NT2/D1 (cell line): ENCODE results near the gene LCE2B.

Experiments
- DNase-seq: peaks from one replicate; pipeline ENCODE4 v3.0.0-alpha.2; 2011; ENCODE audit warnings: low read depth, low spot score
- H3K27me3 ChIP-seq: 2 replicates; pipeline ENCODE4 v1.6.0; 2011; ENCODE audit warnings: mild to moderate bottlenecking; ENCODE audit not compliant: insufficient read length, insufficient read depth
- H3K36me3 ChIP-seq: 2 replicates; pipeline ENCODE4 v1.6.1; 2011; ENCODE audit warnings: mild to moderate bottlenecking, low read length, mixed read lengths; ENCODE audit not compliant: insufficient read depth, insufficient read length
- H3K4me1 ChIP-seq: 2 replicates; pipeline ENCODE4 v1.5.1; 2011; ENCODE audit not compliant: insufficient read depth, insufficient read length
- H3K4me3 ChIP-seq: 2 replicates; pipeline ENCODE4 v1.5.1; 2011; ENCODE audit warnings: low read depth; ENCODE audit not compliant: insufficient read length
- H3K9ac ChIP-seq: 2 replicates; pipeline ENCODE4 v1.6.0; 2011; ENCODE audit warnings: low read depth; ENCODE audit not compliant: insufficient read length
- H3K9me3 ChIP-seq: 2 replicates; pipeline ENCODE4 v1.5.1; 2011; ENCODE audit warnings: mild to moderate bottlenecking, low read length; ENCODE audit not compliant: insufficient read depth
- SUZ12 ChIP-seq: IDR thresholded peaks from 2 replicates; pipeline ENCODE4 v1.6.1; 2011; ENCODE audit not compliant: insufficient read length, insufficient read depth; ENCODE audit errors: extremely low read depth
- YY1 ChIP-seq: IDR thresholded peaks from 2 replicates; pipeline ENCODE4 v1.6.1; 2011; ENCODE audit not compliant: insufficient read length, insufficient read depth
- ZNF274 ChIP-seq: IDR thresholded peaks from 2 replicates; pipeline ENCODE4 v1.6.1; 2011; ENCODE audit warnings: mild to moderate bottlenecking, low read depth, low read length

The LCE2B gene

DNA sequence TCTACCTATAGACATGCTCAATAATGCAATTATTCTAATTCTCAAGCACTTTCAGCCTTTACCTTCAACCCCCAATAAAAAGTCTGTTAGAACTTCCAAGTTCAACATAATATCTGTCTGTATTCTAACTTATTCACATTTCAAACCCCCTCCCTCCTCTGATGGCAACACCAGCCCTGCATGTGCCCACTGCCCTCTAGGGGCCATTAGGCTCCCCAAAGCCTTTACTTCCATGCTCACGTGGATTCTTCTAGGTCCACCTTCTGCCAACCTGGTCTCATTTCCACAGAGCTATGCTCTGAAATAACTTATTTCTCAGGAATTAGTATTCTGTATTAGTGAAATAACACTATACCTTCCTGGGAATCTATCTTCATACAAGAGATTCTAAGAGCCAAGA lies 49.7 kb downstream of the LCE2B start:
- Histone ChIP-seq H3K27me3 (no peaks in the 10 kb centered on the region), H3K9ac (no peak overlapping the region), H3K4me3 (no peak overlapping the region), H3K36me3 (no peaks in the 10 kb centered on the region), H3K4me1 (no peaks in the 10 kb centered on the region), H3K9me3 (no peaks in the 10 kb centered on the region)
- TF ChIP-seq SUZ12: no peak
- no peak for TF ChIP-seq YY1
- no peak for TF ChIP-seq ZNF274
- DNase-seq: peak; percentile 13
